HT1080 (cell line): ENCODE results near the gene SLC26A4. TPM values are rescaled to one million over a fixed set of nuclear protein-coding genes. Genes with fewer than 3 reads are reported as not detected.
A peak's percentile ranks its signal among the peaks of the same experiment; 100 is the strongest.

ENCODE experiments used
- DNase-seq: peaks from one replicate; pipeline ENCODE4 v3.0.0-alpha.2; 2015; ENCODE audit warnings: low read depth
- total RNA-seq: library from RNA; depleted of rRNA; stranded (reverse); fragments of >200 nt; shearing (Covaris generic); gene quantifications from 2 replicates; pipeline ENCODE4 v1.2.3, GENCODE V29; 2014

SLC26A4 gene
- total RNA-seq, 1 experiment from 2014 or later: 4.3 TPM

DNA sequence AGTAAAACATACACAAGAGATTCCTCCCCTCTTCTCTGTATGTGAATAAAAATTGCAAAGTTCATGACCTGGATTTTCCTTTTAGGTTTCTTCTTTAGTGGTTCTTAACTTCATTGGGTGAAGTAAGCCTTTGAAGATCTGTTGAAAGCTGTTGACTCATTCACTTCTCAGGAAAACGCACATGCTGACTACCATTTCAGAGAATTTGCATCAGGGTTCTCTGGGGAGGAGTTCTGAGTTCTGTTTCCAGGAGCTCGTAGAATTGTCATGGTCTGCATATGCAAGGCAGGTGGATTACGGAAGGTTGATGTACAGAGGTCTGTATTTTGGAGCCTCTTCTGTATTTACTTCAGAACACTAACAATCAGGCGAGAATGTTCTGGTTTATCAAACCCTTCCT is 962 bp upstream of the SLC26A4 start:
- peak; percentile 84 for DNase-seq

DNA sequence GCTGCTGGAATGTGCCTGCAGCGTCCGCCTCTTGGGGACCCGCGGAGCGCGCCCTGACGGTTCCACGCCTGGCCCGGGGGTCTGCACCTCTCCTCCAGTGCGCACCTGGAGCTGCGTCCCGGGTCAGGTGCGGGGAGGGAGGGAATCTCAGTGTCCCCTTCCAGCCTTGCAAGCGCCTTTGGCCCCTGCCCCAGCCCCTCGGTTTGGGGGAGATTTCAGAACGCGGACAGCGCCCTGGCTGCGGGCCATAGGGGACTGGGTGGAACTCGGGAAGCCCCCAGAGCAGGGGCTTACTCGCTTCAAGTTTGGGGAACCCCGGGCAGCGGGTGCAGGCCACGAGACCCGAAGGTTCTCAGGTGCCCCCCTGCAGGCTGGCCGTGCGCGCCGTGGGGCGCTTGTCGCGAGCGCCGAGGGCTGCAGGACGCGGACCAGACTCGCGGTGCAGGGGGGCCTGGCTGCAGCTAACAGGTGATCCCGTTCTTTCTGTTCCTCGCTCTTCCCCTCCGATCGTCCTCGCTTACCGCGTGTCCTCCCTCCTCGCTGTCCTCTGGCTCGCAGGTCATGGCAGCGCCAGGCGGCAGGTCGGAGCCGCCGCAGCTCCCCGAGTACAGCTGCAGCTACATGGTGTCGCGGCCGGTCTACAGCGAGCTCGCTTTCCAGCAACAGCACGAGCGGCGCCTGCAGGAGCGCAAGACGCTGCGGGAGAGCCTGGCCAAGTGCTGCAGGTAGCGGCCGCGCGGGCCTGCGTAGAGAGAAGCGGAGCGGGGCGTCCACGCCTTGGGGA is 645 bp downstream of the SLC26A4 start:
- no peak for DNase-seq

DNA sequence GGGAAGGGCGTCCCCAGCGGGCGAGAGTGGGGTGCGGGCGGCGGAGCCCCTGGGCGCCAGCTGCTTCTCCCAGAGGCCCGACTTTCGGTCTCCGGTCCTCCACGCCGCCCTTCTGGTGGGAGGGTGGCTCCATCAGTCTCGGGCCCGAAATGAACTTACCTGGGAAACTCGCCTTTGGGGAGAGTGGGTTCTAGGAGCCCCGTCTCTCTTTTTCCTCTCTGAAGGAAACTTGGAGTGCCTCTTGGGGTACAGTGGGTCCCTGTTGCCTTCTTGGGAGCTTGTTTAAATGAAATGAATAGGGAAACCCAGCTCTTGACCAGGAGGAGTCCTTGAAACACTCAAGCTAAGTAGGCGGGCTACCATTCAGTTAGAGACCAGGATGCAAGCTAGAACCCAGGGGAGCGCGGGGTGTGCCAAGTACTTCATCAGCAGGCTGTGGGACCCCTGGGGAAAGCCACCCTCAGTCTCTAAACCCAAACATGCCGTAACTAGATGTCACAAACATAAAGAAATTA is 1.3 kb downstream of the SLC26A4 start:
- DNase-seq: no peak

DNA sequence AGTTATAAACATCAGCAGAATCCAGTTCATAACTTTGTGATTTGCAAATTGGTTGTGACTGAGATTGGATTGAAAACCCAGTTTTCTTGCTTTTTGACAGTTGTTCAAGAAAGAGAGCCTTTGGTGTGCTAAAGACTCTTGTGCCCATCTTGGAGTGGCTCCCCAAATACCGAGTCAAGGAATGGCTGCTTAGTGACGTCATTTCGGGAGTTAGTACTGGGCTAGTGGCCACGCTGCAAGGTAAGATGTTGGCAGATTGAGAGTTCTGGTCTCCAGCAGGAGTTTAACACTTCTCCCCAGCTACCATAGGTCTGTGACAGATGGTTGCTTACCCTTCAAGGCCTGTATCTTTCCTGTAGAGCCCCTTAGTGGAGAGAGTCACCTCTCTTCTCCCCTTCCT is 2.6 kb downstream of the SLC26A4 start:
- DNase-seq: no peak

DNA sequence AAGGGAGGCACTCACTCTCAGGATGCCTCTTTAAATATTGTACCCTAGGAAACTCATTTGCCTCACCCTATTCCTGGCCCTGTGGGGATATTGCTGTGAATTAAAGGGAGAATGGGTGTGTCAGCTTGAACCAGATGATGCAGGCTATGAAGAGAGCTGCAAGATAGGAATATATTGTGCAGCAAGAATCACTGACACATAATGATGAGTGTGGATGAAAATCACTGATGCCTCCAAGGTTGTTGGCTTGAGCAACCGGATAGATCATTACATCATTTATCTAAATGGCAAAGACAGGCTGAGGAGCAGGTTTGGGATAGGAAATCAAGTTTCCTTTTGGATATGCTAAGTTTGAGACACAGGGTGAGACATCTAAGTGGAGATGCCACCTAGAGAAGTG is 6.2 kb downstream of the SLC26A4 start:
- DNase-seq: no peak

DNA sequence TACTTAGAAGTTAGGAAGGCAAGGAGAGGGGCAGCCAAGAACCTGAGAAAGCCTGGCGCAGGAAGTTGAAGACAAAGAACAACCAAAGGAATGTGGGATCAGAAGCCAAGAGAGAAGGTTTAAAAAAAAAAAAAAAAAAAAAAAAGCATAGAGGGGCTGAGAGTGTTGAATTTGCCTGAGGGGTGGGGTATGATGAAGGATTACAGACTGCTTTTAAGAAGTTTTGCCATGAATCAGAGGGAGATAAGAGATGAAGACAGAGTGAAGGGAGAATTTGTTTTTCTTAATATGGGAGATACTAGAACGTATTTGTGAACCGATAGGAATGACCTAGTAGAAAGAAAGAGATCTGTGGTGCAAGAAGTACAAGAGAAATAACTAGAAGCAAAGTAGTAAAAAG is 6.7 kb downstream of the SLC26A4 start:
- DNase-seq: no peak

DNA sequence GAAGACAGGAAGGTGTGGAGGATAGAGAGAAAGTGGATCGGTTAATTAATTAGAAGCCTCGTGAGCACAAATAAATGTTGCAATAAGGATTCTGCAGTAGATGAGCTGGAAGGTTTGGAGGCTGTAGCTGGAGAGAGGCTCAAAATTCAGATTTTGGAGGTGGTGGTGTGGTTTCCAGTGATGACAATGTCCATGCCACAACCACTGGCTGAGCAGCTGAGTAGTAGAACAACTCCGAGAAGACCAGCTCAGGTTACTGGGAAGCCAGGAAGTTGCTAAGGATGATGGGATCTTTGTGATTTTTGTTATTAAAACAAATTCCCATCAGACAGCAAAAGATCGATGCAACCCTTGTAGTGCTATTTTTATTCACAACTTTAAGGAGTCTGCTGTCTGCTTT is 7.7 kb downstream of the SLC26A4 start:
- no peak for DNase-seq

DNA sequence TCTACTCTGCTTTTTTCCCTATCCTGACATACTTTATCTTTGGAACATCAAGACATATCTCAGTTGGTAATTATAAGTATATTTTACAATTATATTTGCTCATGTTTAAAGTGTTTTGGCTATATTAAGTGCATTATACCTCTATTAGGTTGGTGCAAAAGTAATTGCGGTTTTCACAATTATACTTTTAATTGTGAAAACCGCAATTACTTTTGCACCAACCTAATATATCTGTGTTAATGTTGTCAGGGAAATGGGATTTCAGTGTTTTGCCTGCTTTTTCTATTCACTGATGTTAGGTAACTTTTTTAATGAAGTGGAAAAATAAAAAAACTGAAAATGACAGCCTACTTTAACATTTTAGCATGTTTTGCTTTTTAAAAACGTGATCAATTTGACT is 11.6 kb downstream of the SLC26A4 start:
- DNase-seq: no peak

DNA sequence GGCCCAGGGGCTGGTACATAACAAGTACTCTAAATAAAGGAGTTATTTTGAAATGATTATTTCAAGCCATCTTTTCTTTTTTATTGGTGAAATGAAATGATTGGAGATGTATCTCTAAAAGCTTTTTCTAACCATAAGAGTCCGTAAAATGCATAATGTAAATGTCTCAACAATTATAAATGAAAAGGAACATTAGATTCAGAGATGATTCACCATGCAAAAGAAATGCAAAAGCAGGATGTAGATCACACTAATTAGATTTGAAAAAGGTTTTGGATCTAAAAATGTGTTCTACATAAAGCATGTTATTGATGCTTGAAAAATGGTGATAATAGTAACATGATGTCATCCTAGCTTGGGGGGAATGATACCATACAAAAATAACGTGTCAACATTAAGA is 15.6 kb downstream of the SLC26A4 start:
- DNase-seq: no peak

DNA sequence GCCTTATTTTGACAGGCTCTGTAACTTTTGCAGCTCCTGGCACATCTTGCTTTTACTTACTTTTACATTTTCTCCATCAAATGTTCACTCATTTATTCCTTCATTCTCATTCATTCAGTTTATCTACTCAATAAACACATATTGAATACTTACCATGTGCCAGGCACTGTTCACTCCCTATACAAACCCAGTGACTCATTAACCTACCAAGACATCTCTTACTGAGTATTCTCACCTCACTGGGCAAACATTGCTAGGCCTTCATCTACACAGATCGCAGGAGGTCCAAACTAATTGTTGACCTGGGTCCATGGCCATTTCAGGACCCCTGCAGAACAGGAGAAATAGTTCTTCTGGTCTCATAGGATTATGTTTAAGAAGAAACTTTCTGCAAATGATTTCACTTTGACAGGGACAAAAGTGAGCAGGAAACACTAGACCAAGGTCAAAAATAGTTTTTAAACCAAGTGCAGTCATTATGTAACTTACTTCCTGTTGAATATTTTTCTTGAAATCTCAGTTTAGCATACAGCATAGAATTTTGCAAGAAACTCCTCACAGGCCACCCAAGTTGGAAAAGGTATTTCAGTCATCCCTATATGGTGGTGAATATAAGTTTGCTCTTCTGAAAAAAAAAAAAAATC is 17.6 kb downstream of the SLC26A4 start:
- DNase-seq: no peak

DNA sequence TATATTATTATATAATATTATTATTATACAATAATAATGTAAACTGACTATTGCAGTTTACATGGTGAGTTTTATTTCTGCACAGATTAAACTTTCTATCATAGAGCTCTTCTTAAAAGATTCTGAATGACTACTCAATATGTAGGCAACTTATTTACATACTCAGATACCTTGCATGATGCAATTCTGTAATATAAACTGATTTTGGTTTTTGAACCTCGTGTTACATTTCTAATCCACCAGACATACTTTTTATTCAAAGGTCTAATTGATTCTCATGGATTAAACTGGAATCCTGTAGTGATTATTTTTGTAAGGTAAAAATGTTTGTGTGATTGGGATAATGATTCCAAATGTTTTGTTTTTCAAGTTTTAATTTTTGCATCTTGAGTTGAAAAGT is 19.9 kb downstream of the SLC26A4 start:
- DNase-seq: no peak

DNA sequence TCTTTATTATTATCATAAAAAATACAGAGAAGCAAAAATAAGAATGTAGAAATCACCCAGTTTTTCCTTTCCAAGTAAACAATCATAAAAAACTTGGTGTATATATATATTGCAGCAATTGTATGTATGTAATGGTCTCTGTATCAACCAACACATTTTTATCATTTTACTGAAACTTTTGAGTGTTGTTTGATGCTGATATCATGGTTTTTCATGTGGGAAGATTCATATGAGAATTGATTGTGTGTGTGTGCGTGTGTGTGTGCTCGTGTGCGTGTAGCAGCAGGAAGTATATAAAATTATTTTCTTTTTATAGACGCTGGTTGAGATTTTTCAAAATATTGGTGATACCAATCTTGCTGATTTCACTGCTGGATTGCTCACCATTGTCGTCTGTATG is 22.3 kb downstream of the SLC26A4 start:
- no peak for DNase-seq

DNA sequence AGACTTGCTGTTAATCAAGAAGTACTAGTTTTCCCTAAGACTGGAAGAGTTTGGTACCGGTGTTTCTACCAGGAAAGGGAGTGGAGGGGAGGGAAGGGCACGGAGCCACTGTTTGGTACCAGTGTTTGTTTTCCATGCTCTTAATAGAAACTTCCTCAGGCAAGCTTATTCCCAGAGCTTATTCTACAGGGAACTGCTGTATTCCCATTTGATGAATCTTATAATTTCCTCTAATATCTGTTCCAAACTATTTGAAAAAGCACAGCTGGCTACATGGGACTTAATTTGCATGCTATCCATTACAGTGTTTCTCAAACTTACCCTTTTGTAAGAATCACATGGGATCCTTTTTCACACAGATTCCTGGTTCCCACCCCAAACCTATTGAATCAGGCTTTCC is 23.7 kb downstream of the SLC26A4 start:
- no peak for DNase-seq

DNA sequence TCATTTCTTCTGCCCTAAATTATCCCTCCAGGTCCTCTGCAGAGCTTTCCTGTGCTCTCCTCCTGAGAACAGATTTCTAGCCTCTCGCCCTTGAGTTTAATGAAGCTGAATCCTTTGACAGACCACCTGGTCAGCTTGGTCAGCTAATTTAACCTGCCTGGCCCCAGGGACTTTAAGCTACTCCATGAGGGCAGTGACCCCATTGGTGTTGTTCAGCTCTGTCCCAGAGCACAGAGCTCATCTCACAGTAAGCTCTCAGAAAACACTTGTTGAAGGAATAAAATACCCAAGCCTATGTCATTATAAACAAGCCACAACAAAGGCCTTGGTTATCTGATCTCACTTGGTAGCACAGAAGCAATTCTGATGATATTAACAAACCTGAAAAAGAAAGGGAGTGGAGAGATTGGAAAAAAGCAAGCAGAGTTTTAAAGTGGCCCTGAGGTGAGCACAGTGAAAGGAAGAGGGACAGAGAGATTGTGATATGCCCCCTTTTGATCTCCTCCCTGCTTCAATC is 24.4 kb downstream of the SLC26A4 start:
- DNase-seq: no peak

DNA sequence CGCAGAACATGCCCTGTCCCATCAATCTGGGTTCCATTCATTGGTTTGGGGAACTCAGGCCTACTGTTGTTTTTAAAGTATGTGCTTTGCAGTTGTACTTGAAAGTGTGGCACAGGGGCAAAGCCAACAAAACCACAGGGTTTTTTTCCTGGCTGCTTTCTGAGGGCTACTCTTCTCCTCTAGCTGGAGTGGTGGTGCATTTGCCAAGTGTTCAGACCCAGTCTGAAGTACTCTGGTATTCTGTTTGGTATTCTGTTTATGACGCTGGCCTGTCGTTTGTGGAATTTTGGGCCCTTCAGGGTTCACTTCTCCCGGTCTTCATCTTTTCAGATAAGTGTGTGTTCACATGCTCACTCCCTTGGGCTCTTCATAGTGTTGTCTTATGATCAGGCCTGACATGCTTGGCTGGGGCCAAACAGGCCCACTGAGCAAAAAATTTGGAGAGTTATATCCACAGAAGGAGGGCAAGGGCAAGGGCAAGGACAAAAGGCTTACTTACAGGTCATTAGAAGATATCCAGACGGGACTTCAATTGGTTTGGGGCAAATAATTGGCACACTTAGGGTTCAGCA is 26.3 kb downstream of the SLC26A4 start:
- no peak for DNase-seq

DNA sequence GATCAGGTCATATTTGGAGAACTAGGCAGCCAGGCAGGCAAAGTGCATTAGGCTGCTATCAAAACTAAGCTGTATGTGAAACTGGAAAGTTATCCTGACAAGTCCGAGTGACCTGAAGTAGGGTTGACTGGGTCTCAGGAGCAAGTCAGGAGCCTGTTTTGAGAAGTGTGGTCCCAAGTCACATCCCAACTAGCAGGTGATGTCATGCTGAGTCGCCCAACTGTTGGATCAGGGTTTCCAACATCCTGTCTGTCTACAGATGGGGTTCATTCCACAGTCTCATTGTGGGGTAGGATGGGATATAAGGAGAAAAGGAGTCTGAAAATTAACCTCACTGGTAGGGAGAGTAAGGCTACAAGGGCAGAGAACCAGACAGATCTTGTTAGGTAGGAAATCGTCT is 27.0 kb downstream of the SLC26A4 start:
- peak; percentile 91 for DNase-seq

DNA sequence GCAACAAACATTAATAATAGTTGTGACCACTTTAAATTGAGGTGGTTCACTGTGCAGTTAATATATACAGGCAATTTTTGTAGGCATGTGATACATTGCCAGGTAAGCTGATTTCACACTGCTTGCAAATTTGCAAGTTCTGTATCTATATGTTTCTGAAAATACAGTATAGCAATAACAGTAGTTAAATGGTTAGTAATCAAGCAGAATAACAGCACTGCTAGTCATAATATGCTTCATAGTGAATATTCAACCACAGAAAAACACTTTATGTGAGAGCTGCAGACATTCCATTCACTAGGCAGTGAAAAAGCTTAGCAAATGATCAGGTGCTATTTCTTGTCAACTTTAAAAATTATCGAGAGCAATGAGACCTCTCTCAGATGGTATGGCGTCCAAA is 28.9 kb downstream of the SLC26A4 start:
- DNase-seq: no peak

DNA sequence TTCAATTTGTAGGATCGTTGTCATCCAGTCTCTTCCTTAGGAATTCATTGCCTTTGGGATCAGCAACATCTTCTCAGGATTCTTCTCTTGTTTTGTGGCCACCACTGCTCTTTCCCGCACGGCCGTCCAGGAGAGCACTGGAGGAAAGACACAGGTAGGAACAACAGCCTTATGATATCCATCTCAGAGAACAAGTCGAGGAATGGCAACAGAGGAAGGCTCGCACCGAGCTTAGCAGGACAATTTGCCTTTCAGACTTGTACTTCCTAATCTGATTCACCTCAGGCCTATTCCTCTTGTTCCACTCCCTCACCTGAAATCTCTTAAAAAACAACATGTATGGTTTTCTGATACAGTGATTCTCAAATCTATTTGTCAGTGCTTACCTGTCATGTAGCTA is 29.5 kb downstream of the SLC26A4 start:
- DNase-seq: no peak

DNA sequence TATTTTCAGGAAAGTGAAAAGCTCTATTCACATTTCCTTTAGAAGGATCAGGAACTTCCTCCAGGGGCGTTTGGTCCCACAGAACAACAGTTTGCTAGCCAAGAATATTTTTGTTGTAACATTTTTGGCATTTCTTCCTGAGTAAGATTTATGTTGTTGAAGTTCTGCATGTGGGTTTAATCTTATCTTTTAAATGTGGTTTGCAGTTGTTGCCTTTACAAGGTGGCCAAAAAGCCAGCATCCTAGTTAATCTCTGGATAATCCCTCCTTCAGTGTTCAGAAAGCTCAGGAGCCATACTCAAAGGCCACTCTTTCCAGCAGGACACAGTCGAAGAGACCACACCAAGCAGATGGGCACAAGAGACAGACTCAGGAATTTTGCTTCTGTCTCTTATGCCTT is 30.0 kb downstream of the SLC26A4 start:
- no peak for DNase-seq

DNA sequence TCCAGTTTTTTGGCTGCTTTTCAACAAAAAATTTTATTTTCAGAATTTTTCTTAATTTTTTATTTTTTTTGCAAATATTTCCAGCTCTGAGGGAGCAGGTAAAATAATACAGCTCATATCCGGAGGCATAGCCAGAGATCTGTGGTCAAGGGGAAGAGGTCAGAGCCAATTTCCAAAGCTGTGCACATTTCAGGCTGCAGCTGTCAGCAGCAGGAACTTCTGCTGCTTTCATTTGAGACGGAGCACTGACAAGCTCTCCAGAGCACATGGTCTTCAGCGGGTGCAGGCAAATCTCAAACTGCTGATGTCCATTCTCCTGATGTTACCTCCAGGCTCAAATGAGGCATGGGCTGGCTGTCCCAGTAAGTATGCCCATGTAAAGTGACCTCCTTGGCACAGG is 31.1 kb downstream of the SLC26A4 start:
- DNase-seq: peak; percentile 69

DNA sequence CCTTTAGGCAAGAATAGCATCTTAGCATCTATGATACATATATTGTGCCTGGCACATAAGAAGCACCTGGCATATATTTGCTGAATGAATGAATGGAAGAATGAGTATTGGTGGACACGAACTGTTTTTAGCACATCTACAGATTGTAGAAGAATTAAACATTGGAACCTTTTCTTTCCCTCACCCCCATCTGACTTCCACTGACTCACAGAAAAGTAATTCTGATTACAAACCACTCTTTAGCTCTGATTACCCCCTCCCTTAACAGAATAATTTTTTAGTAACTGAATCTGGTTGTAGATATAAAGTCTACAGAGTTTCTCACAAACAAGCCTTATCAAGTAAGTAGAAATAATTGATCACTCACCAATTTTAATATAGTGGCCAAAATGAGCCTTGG is 31.9 kb downstream of the SLC26A4 start:
- peak; percentile 49 for DNase-seq

DNA sequence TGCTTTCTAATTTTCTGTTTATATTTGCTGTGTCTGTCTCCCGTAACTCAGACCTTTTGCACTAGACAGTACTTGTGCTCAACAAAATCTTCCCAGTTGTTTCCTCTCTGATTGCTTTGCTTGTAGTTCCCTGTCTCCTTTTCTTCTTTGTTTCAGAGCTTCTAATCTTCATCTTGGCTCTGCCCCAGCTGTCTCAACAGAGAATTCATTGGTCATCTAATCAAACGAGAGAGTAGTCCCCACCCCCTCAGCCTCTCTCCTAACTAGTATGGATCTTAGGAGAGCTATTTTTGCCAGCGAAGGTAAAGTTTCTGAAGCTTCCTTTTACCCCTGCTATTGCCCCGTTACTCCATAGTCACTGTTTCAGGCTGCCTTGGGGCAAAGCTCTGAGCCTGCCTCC is 32.8 kb downstream of the SLC26A4 start:
- no peak for DNase-seq

DNA sequence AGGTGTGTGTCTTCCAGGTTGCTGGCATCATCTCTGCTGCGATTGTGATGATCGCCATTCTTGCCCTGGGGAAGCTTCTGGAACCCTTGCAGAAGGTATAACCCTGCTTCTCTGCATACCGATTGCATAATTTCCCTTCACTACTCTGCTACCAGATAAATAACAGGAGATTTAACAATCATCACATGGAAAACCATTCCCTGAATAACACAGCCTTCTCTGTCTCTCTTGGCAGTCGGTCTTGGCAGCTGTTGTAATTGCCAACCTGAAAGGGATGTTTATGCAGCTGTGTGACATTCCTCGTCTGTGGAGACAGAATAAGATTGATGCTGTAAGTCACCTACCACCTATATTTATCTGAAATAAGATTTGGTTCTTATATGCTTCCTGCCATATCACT is 33.8 kb downstream of the SLC26A4 start:
- no peak for DNase-seq
